Bronchial epithelial cell (primary cell): Measurements from ENCODE around the gene KMT2B. TPM values are rescaled to one million over a fixed set of nuclear protein-coding genes. Genes with fewer than 3 reads are reported as not detected.

ENCODE experiments used
- DNase-seq: peaks from one replicate; pipeline ENCODE4 v3.0.0-alpha.2; 2010; ENCODE audit warnings: low read depth
- FAIRE-seq: peaks from 2 replicates; lab custom pipeline; 2011; peaks lifted over from hg19 to GRCh38; lab: Jason Lieb, UNC
- H3K27me3 ChIP-seq: 2 replicates; pipeline ENCODE4 v1.5.1; 2011; ENCODE audit warnings: low read length; ENCODE audit not compliant: control insufficient read depth, insufficient read depth
- H3K36me3 ChIP-seq: 2 replicates; pipeline ENCODE4 v1.5.1; 2011; ENCODE audit warnings: low read length; ENCODE audit not compliant: control insufficient read depth, insufficient read depth
- H3K4me3 ChIP-seq: 2 replicates; pipeline ENCODE4 v1.5.1; 2011; ENCODE audit warnings: mild to moderate bottlenecking, low read depth, low read length, control low read depth
- CTCF ChIP-seq: IDR thresholded peaks from 2 replicates; pipeline ENCODE4 v1.5.1; 2011; ENCODE audit warnings: mild to moderate bottlenecking, moderate library complexity, low read length, control low read depth, inconsistent platforms; ENCODE audit not compliant: insufficient read depth, severe bottlenecking
- total RNA-seq: library from RNA; depleted of rRNA; stranded (reverse); fragments of >200 nt; gene quantifications from 2 replicates; pipeline ENCODE4 v1.2.1, GENCODE V29; 2014

The KMT2B gene
- total RNA-seq, 1 donor from 2014 or later: 3.4 TPM

DNA sequence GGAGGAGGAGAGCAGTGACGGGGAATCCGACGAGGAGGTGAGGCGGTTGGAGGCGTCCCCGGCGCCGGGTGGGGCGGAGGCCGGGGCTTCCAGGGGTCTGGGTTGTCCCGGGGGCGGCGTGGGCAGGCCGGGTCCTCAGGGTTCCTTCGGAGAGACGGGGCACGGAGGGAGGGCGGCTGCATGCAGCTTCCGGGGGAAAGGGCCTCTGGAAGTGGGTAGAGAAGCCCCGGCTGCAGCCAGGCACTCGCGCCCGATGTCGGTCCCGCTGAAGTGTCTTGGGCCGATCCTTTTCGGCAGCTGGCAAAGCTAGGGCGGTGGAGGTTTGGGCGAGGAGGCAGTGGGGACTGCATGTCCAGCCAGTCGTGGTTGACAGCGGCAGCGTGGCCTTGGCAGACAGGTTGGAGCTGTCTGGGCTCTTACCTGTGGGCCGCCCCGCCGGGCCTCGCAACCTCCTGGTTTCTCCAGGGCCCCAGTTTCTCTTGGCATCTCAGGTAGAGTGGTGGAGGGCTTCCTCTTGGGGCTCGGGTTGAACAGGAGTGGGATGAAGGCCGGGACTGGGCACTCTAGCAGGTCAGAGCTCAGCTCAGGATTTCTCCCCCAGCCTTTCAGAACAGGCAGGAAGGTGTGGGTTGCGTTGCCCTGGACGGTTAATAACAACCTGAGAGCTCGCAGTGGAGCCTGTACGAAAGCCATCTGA, 690 bp downstream of the KMT2B start:
- FAIRE-seq: no peak
- Histone ChIP-seq H3K27me3 (no peaks in the 10 kb centered on the region), H3K36me3 (peaks cover 22% of the 10 kb centered on the region), H3K4me3 (peak overlapping the region; percentile 88)
- TF ChIP-seq CTCF: no peak
- peak; percentile 10 for DNase-seq

- DNase-seq: no peak
- H3K27me3 ChIP-seq: no peaks in the 10 kb centered on the region
- H3K4me3 ChIP-seq: no peak overlapping the region
- no peak for TF ChIP-seq CTCF
- FAIRE-seq: no peak
- peaks cover 29% of the 10 kb centered on the region for H3K36me3 ChIP-seq
These were observed 1.8 kb downstream of the KMT2B start for GRCh38 chr19:35719402-35720162.

DNA sequence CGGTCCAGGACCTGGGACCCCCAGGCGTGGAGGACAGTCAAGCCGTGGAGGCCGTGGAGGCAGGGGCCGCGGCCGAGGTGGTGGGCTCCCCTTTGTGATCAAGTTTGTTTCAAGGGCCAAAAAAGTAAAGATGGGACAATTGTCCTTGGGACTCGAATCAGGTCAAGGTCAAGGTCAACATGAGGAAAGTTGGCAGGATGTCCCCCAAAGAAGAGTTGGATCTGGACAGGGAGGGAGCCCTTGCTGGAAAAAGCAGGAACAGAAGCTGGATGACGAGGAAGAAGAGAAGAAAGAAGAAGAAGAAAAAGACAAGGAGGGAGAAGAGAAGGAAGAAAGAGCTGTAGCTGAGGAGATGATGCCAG, 2.3 kb downstream of the KMT2B start:
- Histone ChIP-seq H3K36me3 (peaks cover 35% of the 10 kb centered on the region), H3K4me3 (no peak overlapping the region), H3K27me3 (no peaks in the 10 kb centered on the region)
- DNase-seq (no peak), FAIRE-seq (no peak)
- TF ChIP-seq CTCF: no peak

DNA sequence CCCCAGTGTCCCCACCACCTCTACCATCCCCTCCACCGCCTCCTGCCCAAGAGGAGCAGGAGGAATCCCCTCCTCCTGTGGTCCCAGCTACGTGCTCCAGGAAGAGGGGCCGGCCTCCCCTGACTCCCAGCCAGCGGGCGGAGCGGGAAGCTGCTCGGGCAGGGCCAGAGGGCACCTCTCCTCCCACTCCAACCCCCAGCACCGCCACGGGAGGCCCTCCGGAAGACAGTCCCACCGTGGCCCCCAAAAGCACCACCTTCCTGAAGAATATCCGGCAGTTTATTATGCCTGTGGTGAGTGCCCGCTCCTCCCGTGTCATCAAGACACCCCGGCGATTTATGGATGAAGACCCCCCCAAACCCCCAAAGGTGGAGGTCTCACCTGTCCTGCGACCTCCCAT, 2.8 kb downstream of the KMT2B start:
- Histone ChIP-seq H3K27me3 (no peaks in the 10 kb centered on the region), H3K4me3 (no peak overlapping the region), H3K36me3 (peaks cover 40% of the 10 kb centered on the region)
- FAIRE-seq (no peak), DNase-seq (no peak)
- TF ChIP-seq CTCF: no peak

DNA sequence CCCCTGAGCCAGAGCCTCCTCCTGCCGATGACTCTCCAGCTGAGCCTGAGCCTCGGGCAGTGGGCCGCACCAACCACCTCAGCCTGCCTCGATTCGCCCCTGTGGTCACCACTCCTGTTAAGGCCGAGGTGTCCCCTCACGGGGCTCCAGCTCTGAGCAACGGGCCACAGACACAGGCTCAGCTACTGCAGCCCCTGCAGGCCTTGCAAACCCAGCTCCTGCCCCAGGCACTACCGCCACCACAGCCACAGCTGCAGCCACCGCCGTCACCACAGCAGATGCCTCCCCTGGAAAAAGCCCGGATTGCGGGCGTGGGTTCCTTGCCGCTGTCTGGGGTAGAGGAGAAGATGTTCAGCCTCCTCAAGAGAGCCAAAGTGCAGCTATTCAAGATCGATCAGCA, 3.6 kb downstream of the KMT2B start:
- FAIRE-seq: no peak
- Histone ChIP-seq H3K27me3 (no peaks in the 10 kb centered on the region), H3K36me3 (peaks cover 46% of the 10 kb centered on the region), H3K4me3 (no peak overlapping the region)
- DNase-seq: no peak
- no peak for TF ChIP-seq CTCF

DNA sequence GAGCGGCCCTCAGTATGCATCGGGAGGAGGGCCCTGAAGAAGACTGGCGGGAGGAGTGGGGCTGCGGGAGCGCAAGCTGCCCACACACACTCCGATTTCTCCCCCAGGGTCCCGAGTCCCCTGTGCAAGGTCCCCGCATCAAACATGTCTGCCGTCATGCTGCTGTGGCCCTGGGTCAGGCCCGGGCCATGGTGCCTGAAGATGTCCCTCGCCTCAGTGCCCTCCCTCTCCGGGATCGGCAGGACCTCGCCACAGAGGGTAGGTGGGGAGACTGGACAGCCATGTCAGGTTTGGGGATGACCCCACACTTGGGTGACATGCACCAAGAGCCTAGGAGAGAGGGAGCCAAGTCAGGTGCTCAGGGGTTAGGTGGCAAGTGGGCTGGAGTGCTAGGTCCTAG, 4.7 kb downstream of the KMT2B start:
- Histone ChIP-seq H3K36me3 (peaks cover 50% of the 10 kb centered on the region), H3K27me3 (no peaks in the 10 kb centered on the region), H3K4me3 (no peak overlapping the region)
- FAIRE-seq (no peak), DNase-seq (no peak)
- TF ChIP-seq CTCF: no peak
